Hematopoietic multipotent progenitor cell (in vitro differentiated cells): ENCODE measurements around the gene PTPRK. TPM values are rescaled to one million over a fixed set of nuclear protein-coding genes. Genes with fewer than 3 reads are reported as not detected.
A peak's percentile ranks its signal among the peaks of the same experiment; 100 is the strongest.

ENCODE experiments used
- DNase-seq, 3 donors: peaks; one replicate each; pipeline ENCODE4 v3.0.0-alpha.2; 2011 to 2015; ENCODE audit warnings: low read depth in 2 of 3, low spot score in 2 of 3
- total RNA-seq: library from RNA; depleted of rRNA; stranded (reverse); fragments of >200 nt; gene quantifications from one replicate; pipeline ENCODE4 v1.2.3, GENCODE V29; 2012

PTPRK gene
- total RNA-seq, 1 donor: 0.81 TPM

DNA sequence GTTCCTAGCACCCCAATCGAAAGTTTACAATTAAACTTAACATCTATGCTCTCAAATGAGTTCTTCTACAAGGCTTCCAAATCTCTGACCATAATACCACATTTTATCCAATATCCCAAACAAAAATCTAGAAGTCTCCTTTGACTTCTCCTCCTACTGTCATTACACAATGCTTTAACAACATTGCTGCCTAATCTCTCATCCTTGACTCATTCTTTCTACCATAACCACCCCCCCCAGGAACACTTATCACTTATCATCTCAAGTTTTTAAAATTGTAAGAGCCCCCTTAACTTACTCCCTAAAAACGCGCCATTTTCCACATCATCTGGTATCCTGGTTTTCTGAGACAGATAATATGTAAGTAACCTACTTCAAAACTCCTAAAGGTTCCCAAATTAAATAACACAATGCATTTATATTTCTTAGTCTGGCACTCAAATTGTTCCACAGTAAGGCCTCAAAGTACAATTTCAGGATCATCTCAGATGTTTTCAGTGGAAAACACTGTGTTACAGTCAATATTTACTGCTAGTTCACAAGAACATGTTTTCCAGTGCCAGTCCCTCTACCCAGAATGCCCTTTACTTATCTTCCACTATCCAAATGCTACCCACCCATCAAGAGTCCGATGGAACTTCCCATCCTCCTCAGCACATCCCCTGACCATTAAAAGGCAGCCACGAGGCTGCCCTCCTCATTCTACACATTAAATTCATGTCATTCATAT, 311.4 kb downstream of the PTPRK start:
- DNase-seq: no peak

DNA sequence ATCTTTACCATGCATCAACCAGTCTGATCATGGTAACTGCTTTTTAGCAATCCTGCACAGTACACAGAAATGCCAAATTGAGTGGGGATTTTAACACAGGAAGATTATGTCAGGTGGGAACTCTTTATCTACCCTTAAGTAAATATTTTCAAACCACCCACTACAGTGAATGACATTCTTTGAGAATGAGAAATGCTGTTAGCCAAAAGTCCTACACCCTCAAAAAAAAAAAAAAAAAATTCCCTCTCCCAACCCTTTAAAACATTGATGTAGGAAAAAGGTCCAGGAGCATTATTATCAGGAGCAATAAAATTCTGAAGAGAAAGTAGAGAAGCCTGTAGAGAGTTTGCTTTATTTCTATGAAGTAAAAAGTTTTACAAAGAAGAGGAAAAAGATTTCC, 312.3 kb downstream of the PTPRK start:
- no peak for DNase-seq

DNA sequence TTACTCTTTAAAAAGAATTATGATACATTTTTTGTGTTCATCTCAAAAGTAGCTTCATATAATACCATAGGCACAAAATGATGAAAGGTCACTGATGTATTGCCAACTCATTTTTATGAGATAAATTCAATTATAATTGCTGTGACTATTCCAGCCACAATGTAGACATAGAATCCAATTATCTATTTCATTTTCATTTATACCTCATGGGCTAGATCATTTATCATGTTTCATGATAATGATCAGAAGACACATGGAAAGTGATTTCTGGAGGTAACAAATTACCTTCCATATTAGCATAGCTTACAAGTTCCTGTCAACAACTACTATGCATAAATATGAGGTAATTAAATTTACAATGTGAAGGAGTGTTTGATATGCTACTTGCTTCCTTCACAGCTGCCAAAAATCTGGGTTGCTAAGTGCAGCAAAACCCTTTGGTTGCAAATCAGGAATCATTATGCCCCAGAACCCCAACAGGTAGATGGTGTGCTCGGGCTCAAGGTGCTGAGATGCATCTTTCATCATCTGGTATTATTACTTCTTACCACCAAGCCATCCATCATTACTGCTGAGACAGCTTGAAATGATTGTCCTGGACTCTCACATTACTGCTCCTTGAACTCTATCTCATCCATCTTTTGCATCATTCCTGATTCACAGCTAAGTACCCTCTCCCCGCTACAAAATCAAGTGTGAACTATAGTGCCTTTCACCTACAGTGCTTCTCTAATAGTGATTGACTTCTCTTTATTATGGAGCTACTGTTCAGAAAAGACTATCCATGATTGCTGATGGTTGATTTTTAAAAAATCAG, 313.6 kb downstream of the PTPRK start:
- no peak for DNase-seq

DNA sequence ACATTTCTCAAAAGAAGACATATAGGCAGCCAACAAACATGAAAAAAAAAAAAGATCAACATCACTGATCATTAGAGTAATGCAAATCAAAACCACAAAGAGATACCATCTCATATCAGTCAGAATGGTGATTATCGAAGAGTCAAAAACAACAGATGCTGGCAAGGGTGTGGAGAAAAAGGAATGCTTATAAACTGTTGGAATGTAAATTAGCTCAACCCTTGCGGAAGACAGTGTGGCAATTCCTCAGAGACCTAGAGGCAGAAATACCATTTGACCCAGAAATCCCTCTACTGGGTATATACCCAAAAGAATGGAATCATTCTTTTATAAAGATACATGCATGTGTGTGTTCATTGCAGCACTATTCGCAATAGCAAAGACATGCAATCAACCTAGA, 315.8 kb downstream of the PTPRK start:
- DNase-seq: no peak

DNA sequence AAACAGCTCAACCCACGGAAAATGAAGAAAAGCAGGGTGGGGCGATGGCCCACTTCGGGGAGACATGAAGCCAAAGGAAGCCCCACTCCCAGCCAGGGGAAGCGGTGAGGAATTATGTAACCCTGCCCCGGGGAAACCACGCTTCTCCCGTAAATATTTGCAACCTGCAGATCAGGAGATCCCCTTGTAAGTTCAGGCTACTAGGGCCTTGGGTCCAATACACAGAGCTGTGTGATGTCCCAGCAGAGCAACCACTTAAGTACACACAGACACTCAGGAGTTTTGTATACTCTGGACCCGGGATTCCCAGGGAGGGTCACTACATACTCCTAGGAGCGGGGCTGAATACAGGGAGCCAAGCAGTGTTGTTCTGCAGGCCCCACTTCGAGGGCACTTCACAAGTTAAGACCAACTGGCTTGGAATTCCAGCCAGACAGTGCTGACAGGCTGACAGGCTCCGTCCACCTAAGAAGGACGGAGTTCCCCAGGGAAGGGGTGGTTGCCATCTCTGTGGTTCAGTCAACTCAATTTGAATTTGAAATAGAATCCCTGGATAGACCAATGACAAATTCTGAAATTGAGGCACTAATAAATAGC, 318.1 kb downstream of the PTPRK start:
- no peak for DNase-seq

DNA sequence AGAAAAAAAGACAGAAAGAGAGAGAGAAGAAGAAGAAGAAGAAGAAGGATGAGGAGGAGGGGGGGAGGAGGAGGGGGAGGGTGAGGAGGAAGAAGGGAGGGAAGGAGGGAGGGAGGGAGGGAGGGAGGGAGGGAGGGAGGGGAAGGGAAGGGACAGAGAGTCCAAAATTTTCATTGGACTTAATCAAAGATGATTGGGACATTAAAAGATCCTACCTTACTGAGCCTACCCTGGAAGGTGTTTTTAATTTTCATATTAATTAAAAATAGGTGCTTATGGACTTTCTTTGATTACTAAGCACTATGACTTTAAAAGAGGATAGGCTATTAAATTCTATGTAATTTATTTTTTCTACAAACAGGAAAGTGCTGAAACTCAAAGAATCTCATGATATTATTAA, 319.6 kb downstream of the PTPRK start:
- DNase-seq: no peak

DNA sequence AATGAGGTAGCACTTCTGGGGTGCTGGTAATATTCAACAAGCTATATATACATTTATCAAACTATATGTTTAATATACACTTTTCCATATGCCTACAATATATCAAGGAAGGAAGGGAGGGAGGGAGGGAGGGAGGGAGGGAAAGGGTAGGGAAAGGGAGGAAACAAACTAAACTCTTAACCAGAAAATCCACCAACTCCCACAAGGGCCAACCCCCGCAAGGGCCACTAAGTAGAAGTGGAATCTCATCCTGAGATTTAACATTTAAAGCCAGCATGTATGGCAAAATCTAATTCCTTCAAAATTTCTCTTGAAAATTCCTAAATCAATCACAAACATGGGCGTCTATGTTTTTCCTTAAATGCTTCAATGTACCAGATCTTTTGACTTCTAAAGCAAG, 320.9 kb downstream of the PTPRK start:
- no peak for DNase-seq

DNA sequence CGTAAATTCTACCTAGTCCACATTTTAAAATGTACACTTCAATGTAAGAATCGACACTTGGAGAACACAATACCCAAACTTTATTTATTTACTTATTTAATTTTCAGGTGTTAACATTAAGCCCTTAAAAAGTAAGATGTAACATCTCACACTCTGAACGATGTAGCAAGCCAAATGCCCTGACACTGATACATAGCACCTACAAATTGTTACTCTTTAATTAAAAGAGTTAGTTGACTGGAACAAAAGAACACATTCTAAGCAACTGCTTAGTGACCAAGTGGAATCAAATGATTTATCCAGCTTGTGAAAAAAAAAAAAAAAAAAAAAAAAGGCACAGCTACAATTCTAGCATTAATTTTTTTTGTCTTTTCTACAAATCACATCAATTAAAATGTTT, 327.4 kb downstream of the PTPRK start:
- DNase-seq: no peak

DNA sequence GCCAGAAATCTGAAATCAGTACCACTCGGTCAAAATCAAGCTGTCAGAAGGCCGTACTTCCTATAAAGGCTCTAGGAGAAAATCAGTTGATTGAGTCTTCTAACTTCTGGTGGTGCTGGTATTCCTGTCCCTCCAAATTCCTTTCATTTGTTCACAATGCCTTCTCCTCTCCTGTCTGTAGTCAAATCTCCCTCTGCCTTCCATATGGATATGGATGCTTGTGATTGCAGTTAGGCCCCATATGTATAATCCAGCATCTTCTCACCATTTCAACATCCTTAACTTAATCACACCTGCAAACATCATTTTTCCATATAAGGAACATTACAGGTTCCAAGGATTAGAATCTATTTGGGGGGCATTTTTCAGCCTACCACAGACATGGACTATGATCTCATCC, 331.7 kb downstream of the PTPRK start:
- no peak for DNase-seq

DNA sequence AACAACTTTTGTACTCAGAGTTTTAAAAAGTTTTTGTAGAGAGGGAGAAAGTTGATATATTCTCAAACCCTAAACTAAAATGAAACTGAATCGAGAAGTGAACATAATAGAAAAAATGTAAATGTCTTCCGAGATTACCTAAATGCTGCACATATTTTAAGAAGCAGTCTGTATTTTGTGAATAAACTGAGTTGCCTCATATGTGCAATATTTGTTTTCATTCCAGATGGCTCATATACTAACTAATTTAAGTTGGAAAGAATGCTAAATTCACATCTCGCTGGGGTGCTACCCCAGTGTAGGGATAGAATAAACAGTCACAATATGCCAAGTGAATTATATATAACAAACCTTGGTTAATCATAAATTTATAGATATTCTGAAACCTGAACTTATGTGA, 333.7 kb downstream of the PTPRK start:
- DNase-seq: no peak

DNA sequence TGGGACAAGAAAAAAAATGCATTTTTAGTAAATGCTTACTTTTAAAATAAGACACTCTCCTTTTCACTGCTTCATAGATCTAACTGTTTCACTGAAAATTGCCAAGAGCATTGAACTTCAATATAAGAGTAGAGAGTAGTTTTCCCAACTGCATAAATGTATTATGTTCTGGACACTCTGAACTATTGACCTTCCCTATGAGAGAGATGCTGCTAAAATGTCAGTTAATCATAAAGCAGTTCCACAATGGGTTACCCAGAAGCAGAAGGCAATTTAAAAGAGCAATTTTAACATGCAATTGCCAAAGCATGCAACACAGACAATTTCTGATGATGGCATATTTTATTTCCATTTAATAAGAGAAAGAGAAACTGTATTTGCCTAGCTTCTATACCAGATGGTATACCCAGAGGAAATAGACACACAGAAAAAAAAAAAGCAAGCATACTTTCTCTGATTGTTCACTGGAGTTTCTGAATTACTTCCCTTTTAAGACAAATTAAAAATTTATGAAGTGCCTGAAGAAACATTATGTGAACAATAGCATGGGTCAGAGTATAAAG, 340.4 kb downstream of the PTPRK start:
- DNase-seq: peak in 1 of 3 donors; percentile 1

DNA sequence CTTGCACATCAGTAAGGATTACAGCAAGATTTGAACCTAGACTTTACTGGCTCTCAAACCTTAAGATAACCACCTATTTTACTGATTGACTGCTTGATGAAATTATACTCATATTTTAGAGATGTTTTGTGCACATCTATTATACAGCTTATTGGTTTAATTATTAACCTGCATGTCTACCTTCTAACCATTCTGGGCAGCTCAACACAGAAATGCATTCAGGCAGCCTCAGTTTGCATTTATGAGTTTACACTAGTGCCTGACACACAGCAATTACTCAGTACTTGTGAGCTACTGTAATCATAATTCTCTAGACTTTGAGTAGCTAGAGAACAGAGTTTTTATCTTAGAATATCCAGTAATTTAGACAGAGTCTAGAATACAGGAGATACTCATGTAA, 345.7 kb downstream of the PTPRK start:
- no peak for DNase-seq

DNA sequence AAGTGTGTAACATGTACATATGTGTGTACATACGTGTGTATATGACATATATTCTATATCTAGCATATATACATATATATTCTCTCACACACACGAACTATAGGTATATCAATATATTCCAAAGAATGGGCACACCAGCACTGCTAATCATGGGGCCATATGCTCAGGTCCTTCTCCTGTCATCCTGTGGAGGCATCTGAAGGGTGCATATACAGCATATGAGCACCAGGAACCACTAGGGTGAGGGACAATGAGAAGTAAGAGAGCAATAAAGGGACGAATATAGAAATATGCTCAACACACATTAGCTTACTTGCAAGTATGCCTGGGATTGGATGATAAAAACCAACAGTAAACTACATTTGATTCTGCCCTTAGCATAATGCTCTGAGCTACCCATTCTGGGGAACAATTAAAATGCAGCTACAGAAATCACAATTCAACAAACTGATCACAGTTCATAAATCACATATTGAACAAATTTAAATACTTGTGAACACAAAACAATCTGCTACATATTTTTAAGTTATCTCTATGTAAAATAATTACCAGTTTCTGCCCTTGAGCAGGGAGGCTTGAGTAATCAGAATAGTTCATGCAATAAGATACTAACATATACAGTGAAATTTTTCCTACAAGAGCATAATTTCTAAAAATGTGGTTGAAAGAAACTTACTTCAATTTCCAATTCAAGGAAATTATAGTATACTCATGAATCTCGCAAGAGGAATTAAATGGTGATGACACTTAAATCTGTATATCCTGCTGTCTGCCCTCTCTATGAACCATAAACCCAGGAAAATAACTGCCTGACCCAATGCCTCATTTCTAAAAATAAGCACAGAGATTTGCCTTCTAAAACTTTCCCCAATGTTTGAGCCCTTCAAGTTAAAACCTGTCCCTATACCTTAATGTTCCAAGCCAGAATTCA, 347.4 kb downstream of the PTPRK start:
- DNase-seq: no peak

DNA sequence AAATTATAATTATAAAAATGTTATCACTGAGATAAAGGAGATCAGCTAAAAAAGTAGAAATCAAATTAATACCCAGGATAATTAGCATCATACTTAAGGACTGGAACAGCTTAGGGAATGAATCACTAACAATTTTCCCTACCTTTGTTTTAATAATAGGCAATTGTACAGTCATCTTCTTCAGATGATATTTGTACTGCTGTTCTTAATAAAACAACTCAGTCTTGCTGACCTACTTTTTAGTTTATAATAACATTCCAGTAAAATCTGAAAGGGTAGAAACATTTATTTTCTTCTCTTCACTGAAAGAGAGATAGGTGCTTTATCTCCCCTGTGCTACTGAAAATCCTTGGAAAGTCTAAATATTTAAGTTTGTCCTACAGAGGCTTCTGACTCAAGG, 348.3 kb downstream of the PTPRK start:
- DNase-seq: no peak

DNA sequence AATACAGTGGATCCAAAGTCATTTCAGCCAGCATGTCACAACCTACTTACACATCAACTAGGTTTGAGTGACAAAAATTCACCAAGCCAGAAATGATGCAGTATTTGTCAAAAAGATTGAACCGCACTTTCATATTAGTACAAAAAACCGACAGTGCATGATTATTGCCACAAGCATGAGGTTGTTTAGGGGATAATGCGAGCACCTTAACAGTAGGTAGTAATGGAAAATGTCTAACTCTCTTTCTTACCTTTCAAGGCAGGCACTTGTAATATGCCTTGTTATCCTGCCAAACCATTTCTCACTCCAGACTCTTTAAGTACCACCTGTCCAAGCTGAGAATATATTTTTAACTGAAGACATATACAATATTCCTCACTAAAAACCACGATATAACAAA, 349.2 kb downstream of the PTPRK start:
- DNase-seq: no peak

DNA sequence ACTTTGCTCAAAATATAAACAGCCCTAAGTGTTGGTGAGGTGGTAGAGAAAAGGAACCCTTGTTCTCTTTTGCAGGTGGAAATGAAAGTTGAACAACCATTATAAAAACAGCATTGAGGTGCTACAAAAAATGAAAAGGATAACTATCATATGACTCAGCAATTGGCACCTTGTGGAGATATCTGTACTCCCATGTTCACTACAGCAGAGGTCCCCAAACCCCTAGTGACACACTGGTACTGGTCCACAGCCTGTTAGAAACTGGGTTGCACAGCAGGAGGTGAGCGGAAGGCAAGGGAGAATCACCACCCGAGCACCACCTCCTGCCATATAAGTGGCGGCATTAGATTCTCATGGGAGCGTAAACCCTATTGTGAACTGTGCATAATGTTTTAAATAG, 352.2 kb downstream of the PTPRK start:
- no peak for DNase-seq

DNA sequence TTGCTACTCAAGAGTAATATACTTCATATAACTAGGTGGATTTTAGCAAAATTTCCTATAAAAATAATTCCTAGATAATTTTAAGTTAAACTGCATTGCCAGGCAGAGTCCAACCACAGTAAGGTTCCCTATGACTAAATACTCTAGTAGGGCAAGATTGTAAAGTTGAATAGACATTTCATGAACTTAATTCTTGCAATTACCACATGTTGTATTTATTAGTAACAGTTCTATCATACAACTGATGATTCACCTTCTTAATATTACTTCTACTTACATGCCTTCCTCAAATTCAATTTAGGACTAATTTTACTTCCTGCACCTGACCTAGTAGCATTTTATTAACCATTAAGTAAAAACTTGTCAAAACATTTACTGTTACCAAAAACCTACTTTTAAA, 352.8 kb downstream of the PTPRK start:
- DNase-seq: no peak

DNA sequence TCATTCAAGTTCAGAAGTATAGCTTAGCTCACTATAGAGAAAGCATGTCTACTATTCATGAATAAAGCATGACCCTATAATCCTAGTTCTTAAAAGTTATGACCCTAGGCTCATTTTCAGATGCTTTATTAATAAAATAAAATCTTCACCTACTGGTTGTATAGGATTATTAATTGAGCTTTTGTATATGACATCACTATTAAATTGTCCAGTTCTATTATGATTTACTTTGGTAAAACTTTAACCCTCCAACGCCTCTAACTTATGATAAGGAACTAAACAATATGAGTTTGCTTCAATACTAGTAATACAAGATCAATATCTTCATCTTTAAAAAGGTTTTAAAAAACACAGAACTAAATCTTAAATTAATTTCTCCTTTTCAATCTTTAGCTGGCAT, 356.1 kb downstream of the PTPRK start:
- DNase-seq: no peak

DNA sequence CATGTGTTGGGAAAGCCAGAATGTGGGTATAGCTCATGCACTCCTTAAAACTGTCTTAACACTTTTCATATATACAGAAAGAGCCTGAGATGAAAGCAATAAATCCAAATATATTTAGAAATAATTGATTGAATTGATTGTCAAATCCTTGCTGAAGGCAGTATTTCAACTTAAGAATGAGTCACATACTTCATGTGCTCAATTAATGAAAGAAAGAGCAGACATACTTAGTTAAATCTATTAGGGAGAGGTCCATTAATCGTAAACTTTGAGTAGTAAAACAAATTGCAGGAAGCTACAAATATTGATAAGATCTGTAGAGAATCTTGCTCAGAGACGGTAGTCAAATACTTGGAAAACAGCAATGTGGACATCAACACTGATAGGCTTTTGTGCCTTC, 358.0 kb downstream of the PTPRK start:
- no peak for DNase-seq

DNA sequence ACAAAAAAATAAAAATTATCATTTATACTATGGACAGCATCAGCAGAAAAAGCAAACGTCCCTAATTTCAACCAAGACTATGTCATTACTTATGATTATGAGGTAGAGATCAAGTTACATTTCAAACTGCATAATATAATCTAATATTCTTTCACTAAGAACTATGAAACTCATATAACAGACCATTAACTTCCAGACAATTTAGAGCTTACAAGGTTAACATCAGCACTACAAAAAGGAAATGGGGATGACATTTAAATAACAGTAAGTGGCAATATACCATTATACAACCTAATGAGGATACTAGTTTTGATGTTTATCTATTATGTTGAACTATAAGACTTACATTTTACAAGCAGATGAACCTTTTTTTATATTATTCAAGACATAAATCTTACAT, 358.6 kb downstream of the PTPRK start:
- DNase-seq: no peak

DNA sequence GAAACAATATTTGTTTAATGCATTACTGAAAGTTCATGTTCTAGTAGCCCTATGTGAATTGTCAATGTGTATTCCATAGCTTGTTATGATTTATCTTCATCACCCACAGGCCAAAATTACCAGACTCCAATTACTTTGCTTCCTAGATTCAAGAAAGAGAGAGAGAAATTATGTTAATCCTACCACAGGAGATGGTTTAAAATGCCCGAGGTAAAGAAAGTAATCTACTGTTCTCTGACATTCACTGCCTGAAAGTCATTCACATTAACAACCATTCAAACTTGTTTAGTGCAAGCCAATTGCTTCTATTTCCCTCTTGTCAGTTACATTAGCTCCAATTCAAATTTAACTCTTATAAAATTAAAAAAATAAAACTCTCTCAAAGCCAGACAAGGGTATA, 359.1 kb downstream of the PTPRK start:
- DNase-seq: no peak
